Measurements from ENCODE around the gene ARMC9.

The ARMC9 gene

GRCh38 chr2:231298091-231298490, 99.7 kb downstream of the ARMC9 start:
- Histone ChIP-seq H3K27ac (ENCODE audit: extremely low read depth, low read depth, low read length) (no peak overlapping the region), H3K36me3 (ENCODE audit: control insufficient read depth in 2 of 2, insufficient read depth in 1 of 2, low read length in 2 of 2) (peaks cover 0 to 5% of the 10 kb centered on the region in 2 experiments; a peak in 1 of 3 replicates), H3K9me3 (ENCODE audit: control insufficient read depth, insufficient read depth, low read depth, low read length) (no peaks in the 10 kb centered on the region), H3K4me1 (ENCODE audit: control insufficient read depth, insufficient read depth, low read length) (no peaks in the 10 kb centered on the region), H3K4me3 (ENCODE audit: low read depth, low read length) (no peak overlapping the region)
- TF ChIP-seq GLI4 (tag by site-specific recombination; IDR thresholded peaks at IDR 0.05) (no peak), ZNF202 (tag by site-specific recombination; IDR thresholded peaks at IDR 0.05; ENCODE audit: borderline replicate concordance) (no peak), KLF7 (tag by site-specific recombination; IDR thresholded peaks at IDR 0.05; ENCODE audit: borderline replicate concordance) (no peak), ZNF843 (tag by site-specific recombination; IDR thresholded peaks at IDR 0.05) (no peak), ZNF549 (tag by site-specific recombination; IDR thresholded peaks at IDR 0.05) (no peak), ZNF510 (tag by site-specific recombination; IDR thresholded peaks at IDR 0.05; ENCODE audit: insufficient replicate concordance) (no peak), ZNF791 (tag by site-specific recombination; IDR thresholded peaks at IDR 0.05) (no peak), ZNF138 (tag by site-specific recombination; IDR thresholded peaks at IDR 0.05; ENCODE audit: borderline replicate concordance) (no peak), ZNF555 (tag by site-specific recombination; conservative IDR thresholded peaks at IDR 0.05) (no peak), ZNF621 (tag by site-specific recombination; IDR thresholded peaks at IDR 0.05) (no peak), ZNF501 (tag by site-specific recombination; IDR thresholded peaks at IDR 0.05) (no peak)
- CTCF ChIA-PET = interaction anchor here (0.7 to 1.8 kb wide), 8 partner anchors 19 to 466 kb away, joined by 3 to 7 read pairs (median 4); no protein-coding TSS in a partner anchor
- POLR2A ChIA-PET = no interaction called here

- no peaks in the 10 kb centered on the region for H3K4me1 ChIP-seq (ENCODE audit: control insufficient read depth, insufficient read depth, low read length)
- no peaks in the 10 kb centered on the region for H3K9me3 ChIP-seq (ENCODE audit: control insufficient read depth, insufficient read depth, low read depth, low read length)
- H3K27ac ChIP-seq (ENCODE audit: extremely low read depth, low read depth, low read length) = no peak overlapping the region
- CTCF ChIA-PET = interaction anchor here (0.6 to 1.8 kb wide), 7 partner anchors 17 to 152 kb away, joined by 3 to 7 read pairs (median 3); no protein-coding TSS in a partner anchor
- no peak for TF ChIP-seq ZNF37A (tag by site-specific recombination; IDR thresholded peaks at IDR 0.05)
- TF ChIP-seq ZBTB17 (tag by site-specific recombination; IDR thresholded peaks at IDR 0.05) = no peak
- no peak overlapping the region for H3K4me3 ChIP-seq (ENCODE audit: low read depth, low read length)
- H3K36me3 ChIP-seq (ENCODE audit: control insufficient read depth in 2 of 2, insufficient read depth in 1 of 2, low read length in 2 of 2) = peaks cover 0 to 2% of the 10 kb centered on the region in 2 experiments; a peak in 1 of 3 replicates
- POLR2A ChIA-PET = no interaction called here
Measured at GRCh38 chr2:231299267-231299666, 100.8 kb downstream of the ARMC9 start.

GRCh38 chr2:231300020-231300721, 101.7 kb downstream of the ARMC9 start:
- TF ChIP-seq ZFHX2 (tag by site-specific recombination; conservative IDR thresholded peaks at IDR 0.05) (no peak), ZSCAN16 (tag by site-specific recombination; IDR thresholded peaks at IDR 0.05) (no peak), ZSCAN4 (tag by site-specific recombination; IDR thresholded peaks at IDR 0.05) (no peak), WT1 (tag by site-specific recombination; IDR thresholded peaks at IDR 0.05) (no peak), ZNF610 (tag by site-specific recombination; IDR thresholded peaks at IDR 0.05; ENCODE audit: borderline replicate concordance) (no peak), ZNF211 (tag by site-specific recombination; IDR thresholded peaks at IDR 0.05; ENCODE audit: low read depth) (no peak), ZNF416 (tag by site-specific recombination; IDR thresholded peaks at IDR 0.05) (no peak), ZNF776 (tag by site-specific recombination; IDR thresholded peaks at IDR 0.05; ENCODE audit: borderline replicate concordance) (no peak), ZNF157 (tag by site-specific recombination; IDR thresholded peaks at IDR 0.05) (no peak)
- no peak overlapping the region for H3K4me3 ChIP-seq (ENCODE audit: low read depth, low read length)
- H3K27ac ChIP-seq (ENCODE audit: extremely low read depth, low read depth, low read length) = no peak overlapping the region
- H3K4me1 ChIP-seq (ENCODE audit: control insufficient read depth, insufficient read depth, low read length) = peaks cover 3% of the 10 kb centered on the region; the same call in 1 of the 2 replicates
- CTCF ChIA-PET = interaction anchor here (0.9 to 1.4 kb wide), 2 partner anchors 20 to 196 kb away, joined by 4 read pairs; no protein-coding TSS in a partner anchor
- POLR2A ChIA-PET = no interaction called here
- H3K36me3 ChIP-seq (ENCODE audit: control insufficient read depth in 2 of 2, insufficient read depth in 1 of 2, low read length in 2 of 2) = no peaks in the 10 kb centered on the region
- H3K9me3 ChIP-seq (ENCODE audit: control insufficient read depth, insufficient read depth, low read depth, low read length) = no peaks in the 10 kb centered on the region
